Measurements from ENCODE around the gene HMCES.

Gene HMCES

DNA sequence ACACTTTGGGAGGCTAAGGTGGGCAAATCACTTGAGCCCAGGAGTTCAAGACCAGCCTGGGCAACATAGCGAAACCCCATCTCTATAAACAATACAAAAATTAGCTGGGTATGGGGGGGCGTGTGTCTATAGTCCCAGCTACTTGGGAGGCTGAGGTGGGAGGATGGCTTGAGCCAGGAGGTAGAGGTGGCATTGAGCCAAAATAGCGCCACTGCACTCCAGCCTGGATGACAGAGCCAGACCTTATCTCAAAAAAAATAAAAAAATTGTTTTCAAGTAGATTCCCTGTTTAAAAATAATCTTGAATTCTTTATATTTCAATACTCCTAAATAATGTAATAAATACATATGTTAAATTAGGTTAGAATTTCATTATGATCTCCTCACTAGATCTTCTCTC, 9.8 kb downstream of the HMCES start:
- ChIA-PET POLR2A (no interaction called here), CTCF (interaction anchor here (1.3 to 2.4 kb wide), 4 partner anchors 12 to 42 kb away, joined by 3 to 6 read pairs (median 4); no protein-coding TSS in a partner anchor)
- TF ChIP-seq, protein P1, sequence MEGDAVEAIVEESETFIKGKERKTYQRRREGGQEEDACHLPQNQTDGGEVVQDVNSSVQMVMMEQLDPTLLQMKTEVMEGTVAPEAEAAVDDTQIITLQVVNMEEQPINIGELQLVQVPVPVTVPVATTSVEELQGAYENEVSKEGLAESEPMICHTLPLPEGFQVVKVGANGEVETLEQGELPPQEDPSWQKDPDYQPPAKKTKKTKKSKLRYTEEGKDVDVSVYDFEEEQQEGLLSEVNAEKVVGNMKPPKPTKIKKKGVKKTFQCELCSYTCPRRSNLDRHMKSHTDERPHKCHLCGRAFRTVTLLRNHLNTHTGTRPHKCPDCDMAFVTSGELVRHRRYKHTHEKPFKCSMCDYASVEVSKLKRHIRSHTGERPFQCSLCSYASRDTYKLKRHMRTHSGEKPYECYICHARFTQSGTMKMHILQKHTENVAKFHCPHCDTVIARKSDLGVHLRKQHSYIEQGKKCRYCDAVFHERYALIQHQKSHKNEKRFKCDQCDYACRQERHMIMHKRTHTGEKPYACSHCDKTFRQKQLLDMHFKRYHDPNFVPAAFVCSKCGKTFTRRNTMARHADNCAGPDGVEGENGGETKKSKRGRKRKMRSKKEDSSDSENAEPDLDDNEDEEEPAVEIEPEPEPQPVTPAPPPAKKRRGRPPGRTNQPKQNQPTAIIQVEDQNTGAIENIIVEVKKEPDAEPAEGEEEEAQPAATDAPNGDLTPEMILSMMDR (IDR thresholded peaks at IDR 0.05; ENCODE audit: control extremely low read depth, extremely low read depth, low read depth, missing control alignments): no peak
- no peak for DNase-seq (ENCODE audit: extremely low spot score)

DNA sequence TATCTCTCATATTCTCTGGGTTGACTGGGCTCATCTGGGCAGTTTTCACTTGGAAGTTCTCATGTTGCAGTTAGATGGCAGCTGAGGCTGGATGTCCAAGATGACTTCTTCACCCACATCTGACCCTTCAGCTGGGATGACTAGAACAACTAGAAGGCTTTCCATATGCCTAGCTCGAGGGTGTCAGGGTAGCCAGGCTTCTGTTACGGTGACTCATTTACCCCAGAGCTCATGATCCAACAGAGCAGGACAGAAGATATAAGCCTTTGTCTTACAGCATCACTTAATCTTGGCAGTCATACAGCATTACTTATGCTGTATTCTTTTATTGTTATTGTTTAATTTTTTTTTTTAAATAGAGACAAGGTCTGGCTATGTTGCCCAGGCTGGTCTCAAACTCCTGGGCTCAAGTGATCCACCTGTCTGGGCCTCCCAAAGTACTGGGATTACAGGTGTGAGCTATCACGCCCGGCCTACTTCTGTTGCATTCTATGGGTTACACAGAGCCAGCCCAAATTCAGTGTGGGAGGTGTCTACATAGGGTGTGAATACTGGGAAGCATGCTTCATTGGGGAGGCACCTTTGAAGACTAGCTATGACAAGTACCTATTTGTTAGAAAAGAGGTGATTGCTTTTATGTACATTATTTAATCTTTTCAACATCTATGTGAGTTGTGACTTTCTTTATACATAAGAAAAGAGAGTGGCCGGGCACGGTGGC, 10.7 kb downstream of the HMCES start:
- ChIA-PET CTCF (interaction anchor here (1.3 to 2.4 kb wide), 4 partner anchors 12 to 43 kb away, joined by 3 to 6 read pairs (median 4); no protein-coding TSS in a partner anchor), POLR2A (interaction anchor here (0.7 to 0.9 kb wide), 2 partner anchors 27 to 32 kb away, joined by 3 to 6 read pairs; a partner anchor contains a TSS)
- no peak for DNase-seq (ENCODE audit: extremely low spot score)
- TF ChIP-seq, protein P1 (IDR thresholded peaks at IDR 0.05; ENCODE audit: control extremely low read depth, extremely low read depth, low read depth, missing control alignments): no peak

DNA sequence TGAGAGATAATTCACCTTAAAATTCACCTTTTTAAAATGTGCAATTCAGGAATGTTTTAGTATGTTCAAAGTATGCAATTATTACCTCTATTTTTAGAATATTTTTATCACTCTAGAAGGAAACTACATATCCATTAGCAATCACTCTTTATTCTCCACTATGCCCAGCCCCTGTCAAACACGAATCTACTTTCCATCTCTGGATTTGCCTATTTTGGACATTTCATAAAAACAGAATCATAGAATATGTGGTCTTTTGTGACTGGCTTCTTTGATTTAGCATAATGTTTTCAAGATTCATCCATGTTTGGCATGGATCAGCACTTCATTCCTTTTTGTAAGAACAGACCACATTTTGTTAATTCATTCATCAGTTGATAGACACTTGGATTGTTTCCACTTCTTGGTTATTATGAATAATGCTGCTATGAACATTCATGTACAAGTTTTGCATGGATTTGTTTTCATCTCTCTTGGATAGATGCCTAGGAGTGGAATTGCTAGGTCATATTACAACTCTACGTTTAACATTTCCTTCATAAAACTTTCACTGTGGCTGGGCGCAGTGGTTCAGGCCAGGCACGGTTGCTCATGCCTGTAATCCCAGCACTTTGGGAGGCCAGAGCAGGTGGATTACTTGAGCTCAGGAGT, 12.7 kb downstream of the HMCES start:
- POLR2A ChIA-PET: no interaction called here
- CTCF ChIA-PET: interaction anchor here (1.0 to 2.5 kb wide), 4 partner anchors 11 to 25 kb away, joined by 4 to 8 read pairs (median 4); a partner anchor contains a TSS
- no peak for DNase-seq (ENCODE audit: extremely low spot score)
- TF ChIP-seq, protein P1 (IDR thresholded peaks at IDR 0.05; ENCODE audit: control extremely low read depth, extremely low read depth, low read depth, missing control alignments): no peak

DNA sequence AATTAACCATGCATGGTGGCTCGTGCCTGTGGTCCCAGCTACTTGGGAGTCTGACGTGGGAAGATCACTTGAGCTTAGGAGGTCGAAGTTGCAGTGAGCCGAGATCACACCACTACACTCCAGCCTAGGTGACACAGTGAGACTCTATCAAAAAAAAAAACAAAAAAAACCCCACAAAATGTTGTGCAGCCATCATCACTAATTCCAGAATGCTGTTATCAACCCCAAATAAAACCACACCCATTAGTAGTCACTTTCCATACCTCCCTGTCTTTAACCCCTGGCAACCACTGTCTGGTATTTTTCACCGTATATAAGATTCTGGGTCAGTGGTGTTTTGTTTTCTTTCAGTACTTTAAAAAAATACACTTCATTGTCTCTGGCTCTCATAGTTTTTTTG, 16.6 kb downstream of the HMCES start:
- TF ChIP-seq, protein P1 (IDR thresholded peaks at IDR 0.05; ENCODE audit: control extremely low read depth, extremely low read depth, low read depth, missing control alignments): no peak
- POLR2A ChIA-PET: no interaction called here
- DNase-seq (ENCODE audit: extremely low spot score): no peak
- CTCF ChIA-PET: no interaction called here

DNA sequence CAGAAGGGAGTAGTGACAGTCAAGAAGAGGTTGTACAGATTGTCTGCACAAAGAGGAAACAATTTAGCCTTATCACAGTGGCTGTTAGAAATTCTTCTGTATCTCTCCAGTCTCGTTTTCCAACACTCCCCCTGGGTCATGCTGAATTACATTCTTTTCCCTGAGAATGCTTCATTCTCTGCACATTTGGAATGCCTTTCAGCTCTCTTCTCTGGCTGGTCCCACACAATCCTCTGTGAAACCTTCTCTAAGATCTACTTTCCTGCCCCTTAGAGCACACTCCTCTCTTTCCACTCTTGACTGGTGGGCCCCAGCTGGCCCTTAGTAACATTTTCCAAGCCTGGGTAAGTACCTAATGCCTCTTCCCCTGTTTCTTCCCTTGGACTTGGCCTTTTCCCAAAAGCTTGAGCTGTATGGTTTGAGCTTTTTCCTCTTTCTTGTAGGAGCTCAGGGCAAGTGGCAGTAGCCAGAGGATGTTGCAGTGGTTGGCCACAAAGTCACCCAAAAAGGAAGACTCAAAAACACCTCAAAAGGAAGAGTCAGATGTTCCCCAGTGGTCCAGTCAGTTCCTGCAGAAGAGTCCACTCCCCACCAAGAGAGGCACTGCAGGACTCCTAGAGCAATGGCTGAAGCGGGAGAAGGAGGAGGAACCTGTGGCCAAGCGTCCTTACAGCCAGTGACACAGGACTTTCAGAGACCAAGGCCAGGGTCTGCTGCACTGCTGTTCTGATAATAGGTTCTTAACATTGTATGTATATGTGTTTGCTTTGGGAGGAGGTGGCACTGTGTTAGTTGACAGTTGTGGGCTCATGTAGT, 25.7 kb downstream of the HMCES start:
- no peak for DNase-seq (ENCODE audit: extremely low spot score)
- TF ChIP-seq, protein P1 (IDR thresholded peaks at IDR 0.05; ENCODE audit: control extremely low read depth, extremely low read depth, low read depth, missing control alignments): no peak
- CTCF ChIA-PET: interaction anchor here (1.0 to 3.9 kb wide), 3 partner anchors 12 to 27 kb away, joined by 3 to 22 read pairs (median 4); a partner anchor contains a TSS
- POLR2A ChIA-PET: interaction anchor here (2.8 kb wide), 1 partner anchor 12 kb away, joined by 13 read pairs; a partner anchor contains a TSS

DNA sequence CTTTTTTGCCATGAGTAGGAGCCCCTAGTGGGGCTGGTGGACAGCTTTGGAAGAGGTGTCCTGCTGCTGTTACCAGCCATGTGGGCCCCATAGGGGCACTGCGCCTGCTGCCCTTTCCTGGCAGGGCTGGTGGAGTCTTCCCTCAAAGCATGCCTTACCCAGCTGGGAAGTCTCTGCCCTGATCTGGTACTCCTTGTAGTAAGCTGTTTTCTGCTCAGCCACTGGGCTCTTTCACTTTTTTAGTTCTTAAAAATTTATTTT, 26.2 kb downstream of the HMCES start:
- POLR2A ChIA-PET: interaction anchor here (2.8 kb wide), 1 partner anchor 11 kb away, joined by 13 read pairs; a partner anchor contains a TSS
- CTCF ChIA-PET: interaction anchor here (0.9 to 3.9 kb wide), 4 partner anchors 11 to 28 kb away, joined by 3 to 22 read pairs (median 4); a partner anchor contains a TSS
- TF ChIP-seq, protein P1 (IDR thresholded peaks at IDR 0.05; ENCODE audit: control extremely low read depth, extremely low read depth, low read depth, missing control alignments): no peak
- DNase-seq (ENCODE audit: extremely low spot score): no peak

Data from GM10248 (cell line).